IMR-90 (cell line): ENCODE data around the gene PPP5C. TPM values are rescaled to one million over a fixed set of nuclear protein-coding genes. Genes with fewer than 3 reads are reported as not detected.

Experiments used
- ATAC-seq: fragments of 200-7000 bp; cut with Tn5 transposase; 2 replicates; pipeline ENCODE4 v1.9.1; 2020; ENCODE audit warnings: low read depth, mild to moderate bottlenecking, moderate library complexity
- BruUV-seq: library from RNA; stranded (reverse); fragments of 400-500 nt; replicated peaks from 2 replicates; lab custom pipeline; 2021; lab: Mats Ljungman, UMichigan
- CTCF ChIA-PET: fragments of 300-600 bp; formaldehyde crosslinking; extraction: SDS; loops from one replicate; lab custom pipeline; 2021; ENCODE audit warnings: antibody characterized with exemption; lab: Yijun Ruan, JAX
- POLR2A ChIA-PET: fragments of 300-600 bp; sonication (Branson Sonifier 250); formaldehyde crosslinking; loops from one replicate; lab custom pipeline; 2022; ENCODE audit warnings: antibody characterized with exemption; ENCODE audit not compliant: unreplicated experiment; lab: Charles Lee
- DNase-seq: peaks from one replicate; pipeline ENCODE4 v3.0.0; 2013
- H2AFZ ChIP-seq: replicated peaks from 2 replicates; pipeline ENCODE3; 2013; ENCODE audit warnings: low read length, mild to moderate bottlenecking; ENCODE audit not compliant: poor library complexity
- H2AK5ac ChIP-seq: 2 replicates; pipeline ENCODE4 v1.6.1; 2013; ENCODE audit warnings: low read depth, low read length, inconsistent platforms
- H2AK9ac ChIP-seq: replicated peaks from 2 replicates; pipeline ENCODE3; 2013; ENCODE audit warnings: mild to moderate bottlenecking, low read depth, low read length, moderate library complexity; ENCODE audit not compliant: poor library complexity
- H2BK120ac ChIP-seq: 2 replicates; pipeline ENCODE4 v1.6.1; 2013; ENCODE audit warnings: low read depth, low read length, inconsistent platforms
- H2BK15ac ChIP-seq: 3 replicates; pipeline ENCODE4 v1.6.1; 2013; ENCODE audit warnings: low read depth, low read length, inconsistent platforms
- H2BK20ac ChIP-seq: 2 replicates; pipeline ENCODE4 v1.6.1; 2013; ENCODE audit warnings: low read depth, mild to moderate bottlenecking, inconsistent platforms, low read length, moderate library complexity
- H2BK5ac ChIP-seq: 2 replicates; pipeline ENCODE4 v1.6.1; 2013; ENCODE audit warnings: mild to moderate bottlenecking, low read depth, low read length, inconsistent platforms; ENCODE audit not compliant: poor library complexity, severe bottlenecking
- H3K14ac ChIP-seq: replicated peaks from 2 replicates; pipeline ENCODE4 v1.6.1; 2013; ENCODE audit warnings: low read depth, low read length, inconsistent platforms
- H3K18ac ChIP-seq: 2 replicates; pipeline ENCODE4 v1.6.1; 2013; ENCODE audit warnings: low read depth, low read length, control low read depth
- H3K23ac ChIP-seq: 2 replicates; pipeline ENCODE4 v1.6.1; 2013; ENCODE audit warnings: low read depth, low read length, inconsistent platforms
- H3K27ac ChIP-seq: 2 replicates; pipeline ENCODE4 v1.5.1; 2013; ENCODE audit warnings: mild to moderate bottlenecking, control low read depth, low read length; ENCODE audit not compliant: insufficient read depth
- H3K27me3 ChIP-seq: 2 replicates; pipeline ENCODE4 v1.6.1; 2013; ENCODE audit warnings: low read length; ENCODE audit not compliant: control insufficient read depth, insufficient read depth
- H3K36me3 ChIP-seq: 2 replicates; pipeline ENCODE4 v1.6.1; 2013; ENCODE audit warnings: low read length, mixed read lengths; ENCODE audit not compliant: control insufficient read depth, insufficient read depth
- H3K4ac ChIP-seq: 2 replicates; pipeline ENCODE4 v1.6.1; 2013; ENCODE audit warnings: low read depth, low read length, inconsistent platforms
- H3K4me1 ChIP-seq: 2 replicates; pipeline ENCODE4 v1.6.1; 2013; ENCODE audit warnings: low read length, mixed read lengths; ENCODE audit not compliant: control insufficient read depth, insufficient read depth
- H3K4me2 ChIP-seq: 2 replicates; pipeline ENCODE4 v1.6.1; 2013; ENCODE audit warnings: low read depth, mild to moderate bottlenecking, control low read depth, low read length, moderate library complexity
- H3K4me3 ChIP-seq: 2 replicates; pipeline ENCODE4 v1.5.1; 2013; ENCODE audit warnings: low read depth, mild to moderate bottlenecking, control low read depth, low read length, moderate library complexity; ENCODE audit not compliant: insufficient read depth
- H3K56ac ChIP-seq: 2 replicates; pipeline ENCODE4 v1.6.1; 2013; ENCODE audit warnings: low read length, inconsistent platforms; ENCODE audit not compliant: insufficient read depth; ENCODE audit errors: extremely low read depth
- H3K79me1 ChIP-seq, 2 experiments: 2 replicates each; pipeline ENCODE4 v1.6.1; 2013; ENCODE audit warnings: low read length in 2 of 2, inconsistent platforms in 1 of 2, low read depth in 1 of 2
- H3K9ac ChIP-seq: 2 replicates; pipeline ENCODE4 v1.6.1; 2013; ENCODE audit warnings: low read depth, low read length, control low read depth
- H3K9me1 ChIP-seq: 2 replicates; pipeline ENCODE4 v1.6.1; 2013; ENCODE audit warnings: low read length, inconsistent platforms; ENCODE audit not compliant: insufficient read depth
- H3K9me3 ChIP-seq: 2 replicates; pipeline ENCODE4 v1.6.1; 2013; ENCODE audit warnings: low read length; ENCODE audit not compliant: control insufficient read depth, insufficient read depth
- H4K20me1 ChIP-seq: 2 replicates; pipeline ENCODE4 v1.6.1; 2013; ENCODE audit warnings: low read length, inconsistent platforms; ENCODE audit not compliant: insufficient read depth
- H4K5ac ChIP-seq: 2 replicates; pipeline ENCODE4 v1.6.1; 2013; ENCODE audit warnings: mild to moderate bottlenecking, low read depth, low read length, control low read depth
- H4K8ac ChIP-seq, 2 experiments: 2 replicates each; pipeline ENCODE4 v1.6.1; 2013; ENCODE audit warnings: low read depth in 2 of 2, low read length in 2 of 2, control low read depth in 1 of 2, inconsistent platforms in 1 of 2
- H4K91ac ChIP-seq: 2 replicates; pipeline ENCODE4 v1.6.1; 2013; ENCODE audit warnings: low read depth, low read length, inconsistent platforms; ENCODE audit not compliant: insufficient read depth
- BHLHE40 ChIP-seq: fragments of 150-350 bp; IDR thresholded peaks from 2 replicates; pipeline ENCODE4 v1.6.1; 2016; ENCODE audit warnings: mild to moderate bottlenecking, low read depth, low read length
- CEBPB ChIP-seq: IDR thresholded peaks from 2 replicates; pipeline ENCODE4 v1.6.1; 2012; ENCODE audit warnings: low read depth, low read length, improper control_type of control experiment
- CHD1 ChIP-seq: IDR thresholded peaks from 2 replicates; pipeline ENCODE4 v1.6.1; 2012; ENCODE audit warnings: low read depth, low read length, improper control_type of control experiment
- ELK1 ChIP-seq: fragments of 150-350 bp; IDR thresholded peaks from 2 replicates; pipeline ENCODE4 v1.6.1; 2016; ENCODE audit warnings: low read depth, mild to moderate bottlenecking, low read length, moderate library complexity, borderline replicate concordance
- FOS ChIP-seq: fragments of 150-350 bp; IDR thresholded peaks from 2 replicates; pipeline ENCODE4 v1.6.1; 2016; ENCODE audit warnings: low read depth, low read length
- MAFK ChIP-seq: IDR thresholded peaks from 2 replicates; pipeline ENCODE4 v1.6.1; 2012; ENCODE audit warnings: low read depth, low read length, improper control_type of control experiment
- MAZ ChIP-seq: IDR thresholded peaks from 2 replicates; pipeline ENCODE4 v1.6.1; 2012; ENCODE audit warnings: low read depth, mild to moderate bottlenecking, low read length, improper control_type of control experiment, moderate library complexity, borderline replicate concordance
- MXI1 ChIP-seq: IDR thresholded peaks from 2 replicates; pipeline ENCODE4 v1.6.1; 2012; ENCODE audit warnings: low read depth, mild to moderate bottlenecking, low read length, moderate library complexity, borderline replicate concordance
- NFE2L2 ChIP-seq: fragments of 150-350 bp; IDR thresholded peaks from 2 replicates; pipeline ENCODE4 v1.6.1; 2016; ENCODE audit warnings: low read depth, mild to moderate bottlenecking, low read length
- POLR2A ChIP-seq: IDR thresholded peaks from 2 replicates; pipeline ENCODE4 v1.6.1; 2012; ENCODE audit warnings: mild to moderate bottlenecking, low read depth, low read length
- RCOR1 ChIP-seq: IDR thresholded peaks from 2 replicates; pipeline ENCODE4 v1.6.1; 2012; ENCODE audit warnings: mild to moderate bottlenecking, low read length, improper control_type of control experiment; ENCODE audit not compliant: insufficient replicate concordance
- SMC3 ChIP-seq: fragments of 150-350 bp; IDR thresholded peaks from 2 replicates; pipeline ENCODE4 v1.6.1; 2016; ENCODE audit warnings: low read depth, mild to moderate bottlenecking, antibody characterized with exemption, low read length, moderate library complexity
- USF2 ChIP-seq: fragments of 150-350 bp; IDR thresholded peaks from 2 replicates; pipeline ENCODE4 v1.6.1; 2017; ENCODE audit warnings: mild to moderate bottlenecking, antibody characterized with exemption, low read length, low read depth
- WGBS, 2 experiments: methylation state at CpG; one replicate each; pipeline versions ENCODE4 v1.1.5 to v1.1.7; 2013; ENCODE audit warnings: missing lambda C conversion rate in 2 of 2; ENCODE audit not compliant: insufficient read length in 1 of 2; ENCODE audit errors: extremely low coverage in 2 of 2; 5-methylcytosine and 5-hydroxymethylcytosine counted together
- dilution Hi-C: fragments of 300-500 bp; cut with HindIII; formaldehyde crosslinking; loops from one replicate; pipeline ENCODE4 v1.14.3; 2018; ENCODE audit warnings: low sequenced_read_pairs; ENCODE audit not compliant: unreplicated experiment
- in situ Hi-C: fragments of 300-500 bp; cut with MboI; formaldehyde crosslinking; loops from 3 replicates; pipeline ENCODE4 v1.14.3; 2019; ENCODE audit warnings: low sequenced_read_pairs, inconsistent platforms, mixed read lengths
- intact Hi-C: fragments of 100-400 bp; cut with micrococcal nuclease; formaldehyde crosslinking; loops from 2 replicates; pipeline ENCODE4 v1.10.0; 2022
- polyA plus RNA-seq, 3 experiments: library from polyadenylated mRNA; depleted of rRNA; stranded (reverse); fragments of >200 nt; gene quantifications; 2 replicates each; pipeline ENCODE4 v1.2.3, GENCODE V29; 2012; ENCODE audit warnings: low replicate concordance in 1 of 3
- total RNA-seq: library from RNA; depleted of rRNA; stranded (reverse); fragments of >200 nt; gene quantifications from 2 replicates; pipeline ENCODE4 v1.2.3, GENCODE V29; 2012
- TF ChIP-seq, protein P1 (sequence below): conservative IDR thresholded peaks from 2 replicates; pipeline ENCODE4 v1.5.1; 2012; ENCODE audit warnings: mild to moderate bottlenecking, low read depth, low read length, improper control_type of control experiment

Gene PPP5C
- total and polyA plus RNA-seq, 2 of the 4 experiments (the other 2 are of a cell fraction): 80.5 to 128 TPM

- Histone ChIP-seq H2AK9ac (peak overlapping the region; percentile 66), H4K5ac (no peak overlapping the region), H2BK15ac (no peak overlapping the region), H2BK5ac (no peak overlapping the region), H3K4ac (0 out of 2 replicates have a peak overlapping the region, but pooled peaks have one; percentile 38), H3K18ac (no peak overlapping the region), H3K79me1 (peaks cover 20 to 34% of the 10 kb centered on the region in 2 experiments; a peak in 3 of 4 replicates), H4K20me1 (peaks cover 7% of the 10 kb centered on the region), H2BK20ac (no peak overlapping the region), H2AFZ (peak overlapping the region; percentile 94), H3K4me3 (peak overlapping the region; percentile 57), H3K9ac (peak overlapping the region; percentile 38; the same call in 1 of the 2 replicates), H3K23ac (peak overlapping the region; percentile 3; the same call in 1 of the 2 replicates), H2AK5ac (0 out of 2 replicates have a peak overlapping the region, but pooled peaks have one; percentile 13), H4K91ac (no peak overlapping the region), H3K27ac (no peak overlapping the region), H3K9me3 (no peaks in the 10 kb centered on the region), H3K4me2 (peak overlapping the region; percentile 86), H3K4me1 (peaks cover 18% of the 10 kb centered on the region), H3K56ac (no peak overlapping the region), H3K14ac (peak overlapping the region; percentile 78), H2BK120ac (no peak overlapping the region), H3K27me3 (peaks cover 4% of the 10 kb centered on the region; the same call in 1 of the 2 replicates), H3K36me3 (peaks cover 6% of the 10 kb centered on the region; the same call in 1 of the 2 replicates), H4K8ac (no peak overlapping the region), H3K9me1 (peaks cover 3% of the 10 kb centered on the region; the same call in 1 of the 2 replicates)
- ChIA-PET POLR2A (no interaction called here), CTCF (no interaction called here)
- 72% methylated on average over 10 of the region's 13 CpGs; no CpG with 5 or more reads in 1 of the 2 experiments for WGBS, 2 experiments
- intact Hi-C loops (no loop called here), dilution Hi-C loops (no loop called here), in situ Hi-C loops (no loop called here)
- DNase-seq: no peak
- no TSS peak for BruUV-seq
- ATAC-seq: no peak
- TF ChIP-seq USF2 (no peak), CEBPB (no peak), ELK1 (no peak), CHD1 (no peak), NFE2L2 (no peak), FOS (no peak), MAFK (no peak), MAZ (no peak), POLR2A (no peak), MXI1 (no peak), SMC3 (no peak), BHLHE40 (no peak), RCOR1 (no peak)
- TF ChIP-seq, protein P1, sequence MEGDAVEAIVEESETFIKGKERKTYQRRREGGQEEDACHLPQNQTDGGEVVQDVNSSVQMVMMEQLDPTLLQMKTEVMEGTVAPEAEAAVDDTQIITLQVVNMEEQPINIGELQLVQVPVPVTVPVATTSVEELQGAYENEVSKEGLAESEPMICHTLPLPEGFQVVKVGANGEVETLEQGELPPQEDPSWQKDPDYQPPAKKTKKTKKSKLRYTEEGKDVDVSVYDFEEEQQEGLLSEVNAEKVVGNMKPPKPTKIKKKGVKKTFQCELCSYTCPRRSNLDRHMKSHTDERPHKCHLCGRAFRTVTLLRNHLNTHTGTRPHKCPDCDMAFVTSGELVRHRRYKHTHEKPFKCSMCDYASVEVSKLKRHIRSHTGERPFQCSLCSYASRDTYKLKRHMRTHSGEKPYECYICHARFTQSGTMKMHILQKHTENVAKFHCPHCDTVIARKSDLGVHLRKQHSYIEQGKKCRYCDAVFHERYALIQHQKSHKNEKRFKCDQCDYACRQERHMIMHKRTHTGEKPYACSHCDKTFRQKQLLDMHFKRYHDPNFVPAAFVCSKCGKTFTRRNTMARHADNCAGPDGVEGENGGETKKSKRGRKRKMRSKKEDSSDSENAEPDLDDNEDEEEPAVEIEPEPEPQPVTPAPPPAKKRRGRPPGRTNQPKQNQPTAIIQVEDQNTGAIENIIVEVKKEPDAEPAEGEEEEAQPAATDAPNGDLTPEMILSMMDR: no peak
Observed at GRCh38 chr19:46411088-46411924, 64.4 kb downstream of the PPP5C start.
